GM12878 (cell line): ENCODE measurements around the gene PTGR3. TPM values are rescaled to one million over a fixed set of nuclear protein-coding genes. Genes with fewer than 3 reads are reported as not detected.

Source experiments
- BACH1 ChIP-seq: fragments of 450-650 bp; IDR thresholded peaks from 2 replicates; pipeline ENCODE4 v1.6.1; 2017; ENCODE audit warnings: mild to moderate bottlenecking, borderline replicate concordance
- BHLHE40 ChIP-seq, 2 experiments: fragments of 450-650 bp in 1 of 2; IDR thresholded peaks; 2 replicates each; pipeline ENCODE4 v1.6.1; 2011 to 2017; ENCODE audit warnings: low read depth in 2 of 2, borderline replicate concordance in 1 of 2, improper control_type of control experiment in 1 of 2, low read length in 1 of 2, mild to moderate bottlenecking in 1 of 2
- CEBPB ChIP-seq, 2 experiments: fragments of 150-350 bp in 1 of 2; IDR thresholded peaks; 2 replicates each; pipeline ENCODE4 v1.6.1; 2012 to 2014; ENCODE audit warnings: low read depth in 2 of 2, low read length in 2 of 2, borderline replicate concordance in 1 of 2, inconsistent platforms in 1 of 2
- CTCF ChIP-seq, 3 experiments: IDR thresholded peaks in 2 of 3; conservative IDR thresholded peaks in 1 of 3; 2 replicates each; pipeline ENCODE4 v1.5.1; 2011; ENCODE audit warnings: low read depth in 3 of 3, low read length in 3 of 3, mild to moderate bottlenecking in 3 of 3, control low read depth in 2 of 3, moderate library complexity in 2 of 3, inconsistent platforms in 1 of 3, mixed read lengths in 1 of 3; ENCODE audit not compliant: control insufficient read depth in 2 of 3, insufficient read depth in 1 of 3; ENCODE audit errors: extremely low read depth in 1 of 3
- DPF2 ChIP-seq: fragments of 450-650 bp; IDR thresholded peaks from 2 replicates; pipeline ENCODE4 v1.6.1; 2017; ENCODE audit warnings: mild to moderate bottlenecking
- EGR1 ChIP-seq, 2 experiments: IDR thresholded peaks; 1 replicate in 1 of 2; 2 replicates in 1 of 2; pipeline ENCODE4 v1.6.1; 2011 to 2012; ENCODE audit warnings: low read depth in 2 of 2, low read length in 2 of 2, borderline replicate concordance in 1 of 2, mild to moderate bottlenecking in 1 of 2, moderate library complexity in 1 of 2
- EP300 ChIP-seq, 2 experiments: fragments of 150-350 bp in 1 of 2; IDR thresholded peaks; 2 replicates each; pipeline ENCODE4 v1.6.1; 2011 to 2012; ENCODE audit warnings: low read depth in 2 of 2, low read length in 2 of 2, borderline replicate concordance in 1 of 2, improper control_type of control experiment in 1 of 2, inconsistent platforms in 1 of 2; ENCODE audit not compliant: control insufficient read depth in 1 of 2
- GATAD2B ChIP-seq: fragments of 450-650 bp; conservative IDR thresholded peaks from 2 replicates; pipeline ENCODE4 v1.6.1; 2017; ENCODE audit warnings: low read depth, mild to moderate bottlenecking, moderate library complexity
- HDGF ChIP-seq: fragments of 450-650 bp; IDR thresholded peaks from 2 replicates; pipeline ENCODE4 v1.6.1; 2016; ENCODE audit warnings: antibody characterized with exemption
- IKZF1 ChIP-seq: fragments of 450-650 bp; conservative IDR thresholded peaks from 2 replicates; pipeline ENCODE4 v1.6.1; 2017; ENCODE audit warnings: antibody characterized with exemption, mild to moderate bottlenecking
- IKZF2 ChIP-seq, 2 experiments: fragments of 450-650 bp; IDR thresholded peaks; 2 replicates each; pipeline ENCODE4 v1.6.1; 2017; ENCODE audit warnings: mild to moderate bottlenecking in 2 of 2, moderate library complexity in 2 of 2
- MAX ChIP-seq: IDR thresholded peaks from 2 replicates; pipeline ENCODE4 v1.6.1; 2012; ENCODE audit warnings: low read depth, low read length, improper control_type of control experiment
- MYB ChIP-seq: fragments of 150-350 bp; IDR thresholded peaks from 2 replicates; pipeline ENCODE4 v1.6.1; 2014; ENCODE audit warnings: mild to moderate bottlenecking, low read depth, low read length, borderline replicate concordance
- MYC ChIP-seq: IDR thresholded peaks from 2 replicates; pipeline ENCODE4 v1.6.1; 2011; ENCODE audit warnings: mild to moderate bottlenecking, low read length, moderate library complexity, inconsistent platforms; ENCODE audit not compliant: insufficient read depth, insufficient replicate concordance, insufficient read length, severe bottlenecking
- NFIC ChIP-seq: IDR thresholded peaks from 2 replicates; pipeline ENCODE4 v1.6.1; 2012; ENCODE audit warnings: low read depth, mild to moderate bottlenecking, inconsistent platforms, low read length, moderate library complexity
- NKRF ChIP-seq: fragments of 450-650 bp; conservative IDR thresholded peaks from 2 replicates; pipeline ENCODE4 v1.6.1; 2017; ENCODE audit warnings: mild to moderate bottlenecking, moderate library complexity
- PKNOX1 ChIP-seq: fragments of 450-650 bp; IDR thresholded peaks from 2 replicates; pipeline ENCODE4 v1.6.1; 2016; ENCODE audit warnings: mild to moderate bottlenecking
- POLR2A ChIP-seq: IDR thresholded peaks from 2 replicates; pipeline ENCODE4 v1.6.1; 2011; ENCODE audit warnings: low read depth, mild to moderate bottlenecking, low read length
- POLR2AphosphoS5 ChIP-seq: IDR thresholded peaks from 2 replicates; pipeline ENCODE4 v1.6.1; 2011; ENCODE audit warnings: mild to moderate bottlenecking, low read length, inconsistent platforms
- RB1 ChIP-seq: fragments of 450-650 bp; formaldehyde crosslinking; IDR thresholded peaks from 2 replicates; pipeline ENCODE4 v1.6.1; 2017; ENCODE audit warnings: mild to moderate bottlenecking, borderline replicate concordance
- RUNX3 ChIP-seq: IDR thresholded peaks from 2 replicates; pipeline ENCODE4 v1.6.1; 2012; ENCODE audit warnings: low read length, inconsistent platforms
- SP1 ChIP-seq: IDR thresholded peaks from one replicate; pipeline ENCODE4 v1.6.1; 2011; ENCODE audit warnings: low read depth, low read length
- SRF ChIP-seq, 2 experiments: IDR thresholded peaks; 2 replicates each; pipeline ENCODE4 v1.6.1; 2011; ENCODE audit warnings: low read depth in 2 of 2, low read length in 2 of 2, mild to moderate bottlenecking in 1 of 2, moderate library complexity in 1 of 2
- TAF1 ChIP-seq: IDR thresholded peaks from 2 replicates; pipeline ENCODE4 v1.6.1; 2011; ENCODE audit warnings: mild to moderate bottlenecking, low read depth, low read length, borderline replicate concordance
- YY1 ChIP-seq: IDR thresholded peaks from 2 replicates; pipeline ENCODE4 v1.6.1; 2011; ENCODE audit warnings: low read depth, mild to moderate bottlenecking, low read length
- polyA plus RNA-seq, 11 experiments: library from polyadenylated mRNA; depleted of rRNA in 4 of 11; unstranded in 6 of 11; stranded (reverse) in 5 of 11; fragments of >200 nt; fragmentation: Nextera tagmentation in 4 of 11; fragmentation: Illumina TruSeq in 1 of 11; extraction: Ambion mirVana in 4 of 11; extraction: Trizol in 1 of 11; gene quantifications; 1 replicate in 1 of 11; 2 replicates in 10 of 11; pipeline versions ENCODE4 v1.2.1 to v1.2.3, GENCODE V29; 2011 to 2016; ENCODE audit warnings: inconsistent platforms in 2 of 11, missing spikeins in 2 of 11, low read depth in 1 of 11
- total RNA-seq, 4 experiments: library from RNA; depleted of rRNA in 3 of 4; stranded (reverse); fragments of >200 nt in 3 of 4; fragmentation: Illumina TruSeq in 1 of 4; extraction: Trizol in 1 of 4; gene quantifications; 2 replicates each; pipeline versions ENCODE4 v1.2.1 to v1.2.3, GENCODE V29; 2013 to 2021

The PTGR3 gene
- total and polyA plus RNA-seq, 10 of the 15 experiments (the other 5 are each of a cell fraction or from before 2014, with no cell fraction given), result 6.2 to 69.8 (median 21.9) TPM

- peak; percentile 86 for TF ChIP-seq BACH1
- 0 out of 2 replicates have a peak, but pooled peaks have one; percentile 26 for TF ChIP-seq MAX
- TF ChIP-seq NKRF, result peak; percentile 45; the same call in 1 of the 2 replicates
- peak; percentile 47 for TF ChIP-seq POLR2AphosphoS5
- no peak for TF ChIP-seq TAF1
- 0 out of 2 replicates have a peak, but pooled peaks have one; percentile 23 for TF ChIP-seq RUNX3
- no peak for TF ChIP-seq SRF (IDR thresholded peaks at IDR 0.05; ENCODE audit: low read depth in 2 of 2, low read length in 2 of 2)
- no peak for TF ChIP-seq NFIC
- TF ChIP-seq RB1, result no peak; the same call in 1 of the 2 replicates
- peak; percentile 23; the same call in 1 of the 2 replicates for TF ChIP-seq YY1
- peak; percentile 66; the same call in 1 of the 2 replicates for TF ChIP-seq IKZF1
- TF ChIP-seq CEBPB (IDR thresholded peaks at IDR 0.05; ENCODE audit: borderline replicate concordance in 1 of 2, low read depth in 2 of 2, low read length in 2 of 2), result no peak
- peak; percentile 19 for TF ChIP-seq MYC
- peak; percentile 38 to 79; a peak in 3 of 4 replicates for TF ChIP-seq BHLHE40 (IDR thresholded peaks at IDR 0.05; ENCODE audit: borderline replicate concordance in 1 of 2, low read depth in 2 of 2, low read length in 1 of 2)
- no peak for TF ChIP-seq PKNOX1
- 0 out of 2 replicates have a peak, but pooled peaks have one; percentile 23 for TF ChIP-seq HDGF
- TF ChIP-seq IKZF2 (IDR thresholded peaks at IDR 0.05), result peak; percentile 32 to 47; a peak in 3 of 4 replicates
- TF ChIP-seq GATAD2B, result peak; percentile 53; the same call in 1 of the 2 replicates
- TF ChIP-seq SP1, result no peak
- TF ChIP-seq EP300 (IDR thresholded peaks at IDR 0.05; ENCODE audit: borderline replicate concordance in 1 of 2, control insufficient read depth in 1 of 2, low read depth in 2 of 2, low read length in 2 of 2), result no peak
- no peak for TF ChIP-seq MYB
- TF ChIP-seq EGR1 (IDR thresholded peaks at IDR 0.05; ENCODE audit: borderline replicate concordance in 1 of 2, low read depth in 2 of 2, low read length in 2 of 2), result 0 out of 3 replicates have a peak, but pooled peaks of 1 of the 2 experiments have one; percentile 12
- TF ChIP-seq DPF2, result 0 out of 2 replicates have a peak, but pooled peaks have one; percentile 47
- TF ChIP-seq CTCF (IDR thresholded peaks at IDR 0.05 in 2 of 3, conservative IDR thresholded peaks at IDR 0.05 in 1 of 3; ENCODE audit: control insufficient read depth in 2 of 3, extremely low read depth in 1 of 3, insufficient read depth in 1 of 3, low read depth in 3 of 3, low read length in 3 of 3), result 0 out of 6 replicates have a peak, but pooled peaks of 1 of the 3 experiments have one; percentile 1
- peak; percentile 74 for TF ChIP-seq POLR2A
These were observed 644 bp downstream of the PTGR3 start (continued) for GRCh38 chr18:75208155-75208835.
